HG03196 (cell line): ENCODE data around the gene NHSL1.
"Not testable (repeated sequence)": the region's sequence is repeated elsewhere in the genome, so short reads cannot be mapped to it uniquely, and the experiment has no call there.

Experiments used
- ATAC-seq: cut with Tn5 transposase; IDR thresholded peaks from one replicate; pipeline ENCODE4 v1.9.1; 2021; ENCODE audit not compliant: unreplicated experiment

The NHSL1 gene

DNA sequence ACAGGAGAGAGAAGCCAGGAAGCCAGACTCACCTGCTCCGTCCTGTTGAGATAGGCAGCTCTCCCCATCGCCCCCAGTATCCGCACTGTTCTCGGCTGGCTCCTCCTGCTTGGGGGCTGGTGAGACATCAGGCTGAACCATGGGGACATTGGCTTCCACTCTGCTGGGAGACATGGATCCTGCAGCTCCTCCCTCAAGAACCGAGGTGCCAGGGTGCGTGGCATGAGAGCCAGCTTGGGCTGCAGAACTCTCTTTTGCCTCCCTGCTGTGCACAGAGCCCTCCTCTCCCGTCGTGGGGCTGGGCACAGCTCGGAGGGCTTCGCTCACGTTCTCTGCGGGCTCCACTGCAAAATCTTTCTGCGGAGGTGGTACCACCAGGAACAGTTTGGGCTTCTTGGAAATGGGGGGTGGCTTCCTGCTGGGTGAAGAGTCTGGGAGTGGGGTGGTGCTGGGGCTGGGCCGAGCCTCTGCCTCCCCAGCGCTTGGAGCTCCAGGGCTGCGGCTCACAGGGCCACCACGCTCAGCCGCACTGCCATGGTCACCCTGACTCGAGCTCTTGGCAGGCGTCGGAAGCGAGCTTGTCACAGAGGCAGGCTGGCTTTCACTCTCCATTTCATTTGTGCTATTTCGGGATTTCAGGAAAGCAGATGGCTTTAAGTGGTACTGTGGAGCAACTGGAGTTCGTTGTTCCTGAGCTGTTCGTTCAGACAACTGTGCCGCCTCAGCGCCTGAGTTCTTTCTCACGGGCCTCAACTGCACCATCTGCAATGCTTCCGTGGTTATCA lies 68.7 kb downstream of the NHSL1 start:
- ATAC-seq = no peak

DNA sequence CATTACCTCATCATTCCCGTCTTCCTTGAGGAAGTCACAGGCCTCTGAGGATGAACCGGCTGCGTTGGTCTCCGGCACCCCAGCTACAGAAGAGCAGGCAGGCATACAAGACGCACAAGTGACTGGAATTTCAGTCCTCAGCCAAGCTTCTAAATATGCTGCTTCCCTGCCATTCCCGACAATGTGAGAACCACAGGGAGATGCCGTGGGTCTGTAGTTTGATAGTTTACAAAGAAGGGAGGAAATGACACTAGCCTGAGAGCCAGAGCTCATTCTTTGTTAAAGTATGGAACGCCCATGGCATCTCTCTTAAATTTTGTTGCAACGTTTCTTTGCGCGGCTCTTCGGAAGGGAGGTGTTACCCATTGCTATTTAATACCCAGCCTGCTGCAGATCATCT lies 69.5 kb downstream of the NHSL1 start:
- ATAC-seq = no peak

DNA sequence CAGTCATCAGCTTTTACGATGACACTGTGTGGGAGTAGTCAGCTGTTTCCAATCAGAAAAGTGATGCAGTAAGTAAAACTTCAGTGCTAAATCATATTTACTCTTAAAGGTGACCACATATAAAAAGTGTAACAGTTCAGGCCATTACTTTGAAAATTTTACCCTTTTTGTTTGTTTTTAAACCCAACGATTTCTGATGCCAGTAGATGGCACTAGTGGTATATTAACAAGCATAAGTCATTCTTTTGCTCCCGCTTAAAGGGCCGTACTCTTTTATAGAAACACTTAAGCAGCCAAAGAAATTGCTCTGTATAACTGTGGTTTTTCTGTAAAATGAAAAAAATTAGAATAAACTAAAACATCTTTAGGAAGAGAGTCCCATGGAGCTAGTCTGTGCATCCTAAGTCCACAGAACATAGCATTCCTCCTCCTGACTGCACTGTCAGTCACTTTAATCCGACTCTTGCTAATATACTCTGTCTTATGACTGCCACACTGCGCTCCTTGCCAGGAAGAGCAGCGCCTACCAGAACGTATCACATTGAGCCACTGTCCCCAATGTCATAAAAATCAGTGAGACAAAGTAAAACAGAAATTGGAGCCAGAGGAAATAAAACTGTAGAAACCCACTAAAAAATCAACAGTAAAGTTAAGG lies 70.2 kb downstream of the NHSL1 start:
- ATAC-seq = no peak

DNA sequence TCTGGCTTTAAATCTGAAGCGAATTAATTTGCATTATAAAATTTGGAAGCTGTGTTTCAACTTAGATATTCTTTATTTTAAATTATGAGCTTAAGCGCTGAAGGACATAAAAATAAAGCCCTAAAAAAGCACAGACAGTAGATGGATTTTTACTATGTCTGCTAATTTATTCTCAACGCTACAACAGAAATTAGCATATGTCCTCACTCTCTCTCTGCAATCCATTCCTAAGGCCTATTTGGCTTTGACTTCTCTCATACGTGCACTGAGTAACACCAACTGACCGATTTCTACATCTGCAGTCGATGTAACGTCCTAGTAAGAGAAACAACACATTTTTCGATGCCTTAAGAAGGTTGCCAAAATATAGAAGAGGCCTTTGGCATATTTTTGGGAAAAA lies 71.6 kb downstream of the NHSL1 start:
- no peak for ATAC-seq

DNA sequence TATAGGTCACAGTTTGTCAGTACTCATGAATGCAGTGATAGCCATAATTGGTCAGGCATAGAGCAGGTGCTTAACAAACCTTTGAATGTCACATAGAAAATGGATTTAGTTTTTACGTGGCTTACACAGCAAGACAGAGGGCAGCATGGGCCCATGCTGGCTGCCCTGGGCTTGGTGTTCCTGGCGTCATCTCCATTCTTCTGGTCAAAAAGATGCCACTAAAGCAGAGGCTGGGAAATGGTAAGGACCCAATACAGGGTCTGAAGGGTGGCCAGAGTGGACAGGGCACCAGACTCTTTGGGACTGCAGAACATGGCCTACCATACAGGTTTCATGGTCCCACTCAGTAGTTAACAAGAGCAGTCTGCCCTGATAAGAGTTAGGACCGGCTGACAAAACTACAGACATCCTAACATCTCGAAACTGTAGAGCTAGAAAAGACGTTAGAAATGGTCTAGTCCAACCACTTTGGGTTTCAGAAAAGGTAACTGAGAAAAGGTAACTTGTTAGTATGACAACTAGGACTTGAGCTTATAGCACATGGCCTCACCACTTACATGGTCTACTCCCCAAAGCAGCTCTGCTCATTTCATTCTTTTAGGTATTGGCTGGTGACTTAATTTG lies 72.7 kb downstream of the NHSL1 start:
- ATAC-seq = no peak

DNA sequence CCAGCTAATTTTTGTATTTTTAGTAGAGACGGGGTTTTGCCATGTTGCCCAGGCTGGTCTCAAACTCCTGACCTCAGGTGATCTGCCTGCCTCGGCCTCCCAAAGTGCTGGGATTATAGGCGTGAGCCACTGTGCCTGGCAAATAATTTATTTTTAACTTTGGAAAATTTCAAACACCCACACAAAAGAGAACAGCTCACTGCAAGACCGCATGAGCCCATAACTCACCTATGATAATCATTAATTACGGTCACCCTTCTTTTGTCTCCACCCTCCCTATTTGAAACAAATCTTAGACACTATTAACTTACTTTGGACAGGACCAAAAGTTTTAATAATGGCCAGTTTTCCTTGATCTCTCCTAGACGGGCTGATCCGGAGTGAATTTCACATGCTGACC lies 74.0 kb downstream of the NHSL1 start:
- ATAC-seq = not testable (repeated sequence)

DNA sequence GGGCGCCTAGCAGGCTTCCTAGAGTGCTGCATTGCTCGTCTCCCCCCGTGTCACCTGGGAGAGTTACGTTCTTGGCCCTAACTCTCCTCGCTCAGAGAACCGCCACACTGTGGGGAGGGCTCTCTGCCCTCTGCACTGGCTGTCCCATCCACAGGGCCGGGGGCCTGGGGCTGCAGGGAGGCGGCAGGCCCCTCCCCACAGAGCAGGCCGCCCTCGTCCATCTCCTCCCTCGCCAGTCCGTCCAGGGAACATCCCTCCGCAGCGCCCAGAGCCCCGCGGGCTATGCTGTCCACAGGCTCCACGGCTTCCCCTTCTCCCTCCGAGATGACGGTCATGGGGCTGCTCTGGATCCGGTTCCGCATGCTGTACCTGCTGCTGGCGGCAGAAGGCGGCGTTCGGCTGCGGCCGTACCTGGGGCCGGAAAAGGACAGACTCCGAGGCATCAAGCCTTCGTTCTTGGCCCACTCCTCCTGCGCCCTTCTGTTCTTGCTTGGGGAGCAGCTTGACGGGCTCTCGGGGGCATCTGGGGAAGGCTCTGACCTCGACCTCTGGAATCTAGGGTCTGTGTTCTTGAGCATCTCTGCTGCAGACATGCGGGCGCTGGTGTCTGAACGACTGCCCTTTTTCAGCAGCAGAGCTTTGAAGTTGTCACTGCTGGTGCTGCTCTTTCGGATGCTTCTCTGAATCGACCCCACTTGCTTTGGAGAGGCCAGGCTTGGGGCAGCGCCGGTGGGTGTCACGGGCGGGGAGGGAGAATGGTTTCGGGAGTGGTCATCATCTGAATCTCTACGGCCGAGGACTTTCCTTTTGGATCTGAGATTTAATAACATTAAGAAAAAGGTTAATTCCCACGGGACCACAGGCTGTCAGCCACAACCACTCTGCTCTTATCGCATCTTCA lies 75.0 kb downstream of the NHSL1 start:
- no peak for ATAC-seq

DNA sequence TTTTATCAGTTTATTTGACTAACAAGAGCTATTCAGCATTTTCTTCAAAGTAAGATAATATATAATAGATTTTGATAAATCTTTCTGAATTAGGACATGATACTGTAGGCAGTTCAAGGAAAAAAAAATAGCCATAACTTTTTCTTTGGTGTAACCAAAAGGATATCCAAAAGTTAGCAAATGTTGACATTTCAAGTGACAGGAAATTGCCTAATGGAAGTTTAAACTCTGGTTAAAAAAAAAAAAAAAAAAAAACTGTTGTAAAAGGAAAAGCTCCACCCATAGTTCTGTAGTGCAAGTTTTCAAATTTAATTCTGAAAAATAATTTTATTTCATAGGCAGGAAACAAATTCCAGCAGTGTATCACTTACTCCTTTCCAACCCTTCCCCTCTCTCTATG lies 76.4 kb downstream of the NHSL1 start:
- no peak for ATAC-seq

DNA sequence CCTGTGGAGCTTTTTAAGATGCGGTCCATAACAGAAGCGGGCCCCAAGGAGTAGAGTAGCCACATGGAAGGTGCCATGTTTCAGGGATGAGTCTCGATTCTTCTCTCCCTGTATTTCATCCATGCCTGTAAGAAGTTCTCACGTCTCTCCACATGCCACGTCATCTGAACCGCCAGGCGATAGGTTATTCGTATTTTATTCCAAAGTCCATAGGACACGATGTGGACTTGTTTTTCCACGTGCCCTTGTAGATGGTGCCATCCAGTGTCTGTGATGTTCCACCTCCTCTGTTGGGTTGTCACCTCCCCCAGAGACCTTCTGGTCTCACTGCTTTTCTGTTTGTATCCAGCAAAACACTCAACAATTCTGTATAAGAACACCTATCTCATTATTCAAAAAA lies 77.7 kb downstream of the NHSL1 start:
- no peak for ATAC-seq

DNA sequence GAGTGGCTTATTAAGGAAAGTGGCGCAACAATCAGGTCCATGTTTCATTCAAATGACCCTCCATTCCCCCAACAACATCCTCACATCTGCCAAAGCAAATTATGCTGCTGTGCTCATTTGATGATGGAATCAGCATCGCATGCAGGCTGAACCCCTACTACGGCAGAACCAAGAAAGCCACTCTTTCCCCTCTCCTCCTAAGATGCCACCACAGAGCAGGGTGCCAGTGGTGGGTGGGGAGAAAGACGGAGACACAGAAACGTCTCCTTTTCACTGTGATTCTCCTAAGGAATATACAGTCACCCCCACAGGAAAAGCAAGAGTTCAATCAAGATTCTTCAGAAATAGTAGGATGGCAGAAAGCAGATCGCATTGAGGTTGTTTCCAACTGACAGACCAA lies 78.2 kb downstream of the NHSL1 start:
- ATAC-seq = no peak

DNA sequence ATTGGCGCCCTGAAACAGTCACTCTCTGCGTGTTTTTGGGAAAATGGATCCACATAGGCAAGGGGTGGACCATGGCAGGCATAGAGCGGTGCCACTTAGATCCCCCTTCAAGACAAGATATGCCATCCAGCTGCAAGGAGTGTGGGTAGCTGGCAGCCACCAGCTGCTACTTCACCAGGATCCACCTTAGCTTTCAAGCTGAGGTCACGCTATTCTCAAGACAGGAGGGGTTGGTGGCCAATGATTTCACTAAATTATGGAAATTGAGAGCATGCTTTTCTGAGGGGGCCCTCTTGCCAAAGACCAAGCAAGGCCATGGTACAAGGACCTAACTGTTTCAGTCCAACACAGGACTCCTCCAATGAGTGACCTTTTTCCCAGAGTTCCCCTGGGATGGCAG lies 78.9 kb downstream of the NHSL1 start:
- ATAC-seq = no peak

DNA sequence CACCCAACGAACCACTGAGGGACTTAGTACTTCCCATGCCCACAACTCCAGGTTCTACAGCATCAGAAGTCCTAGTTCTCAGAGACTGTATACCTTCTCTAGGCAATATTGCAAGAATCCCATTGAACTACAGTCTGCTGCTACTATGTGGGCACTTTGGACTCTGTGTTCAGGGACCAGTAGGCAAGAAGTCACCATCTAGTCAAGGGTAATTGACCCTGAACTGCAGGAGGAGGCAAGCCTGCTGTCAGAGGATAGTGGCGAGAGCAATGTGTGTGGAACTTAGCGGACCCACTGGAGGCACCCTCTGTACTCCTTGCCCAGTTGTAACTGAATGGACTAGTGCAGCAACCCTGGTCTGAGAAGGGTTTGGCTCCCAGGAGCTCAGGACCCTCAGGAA lies 79.5 kb downstream of the NHSL1 start:
- no peak for ATAC-seq

DNA sequence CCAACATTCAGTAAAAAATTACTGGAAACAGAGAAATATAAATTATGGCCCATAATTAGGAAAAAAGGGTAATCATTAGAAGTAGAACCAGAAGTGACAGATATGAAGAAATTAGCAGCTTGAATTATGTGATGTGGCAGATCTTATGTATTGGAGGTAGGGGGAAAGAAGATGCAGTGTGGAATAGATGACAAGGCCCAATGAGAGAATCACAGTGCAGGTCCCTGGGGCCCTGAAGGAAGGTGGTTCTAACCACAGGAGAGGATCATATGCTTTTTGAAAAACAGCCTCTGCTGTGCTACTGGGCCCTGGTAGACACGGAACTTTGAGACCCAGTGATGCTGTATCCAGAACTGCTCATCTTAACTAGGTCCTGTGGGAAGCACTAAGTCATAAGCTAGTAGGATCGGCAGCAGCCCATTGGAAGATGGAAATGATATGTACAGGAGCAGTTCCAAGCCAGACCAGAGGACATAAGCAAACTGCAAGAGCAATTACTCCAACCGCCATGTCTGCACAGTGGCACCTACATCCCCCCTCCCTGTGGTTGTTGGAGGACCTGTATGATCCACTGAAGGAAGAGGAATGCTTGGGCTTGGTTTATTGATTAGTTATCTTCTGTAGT lies 81.1 kb downstream of the NHSL1 start:
- no peak for ATAC-seq

DNA sequence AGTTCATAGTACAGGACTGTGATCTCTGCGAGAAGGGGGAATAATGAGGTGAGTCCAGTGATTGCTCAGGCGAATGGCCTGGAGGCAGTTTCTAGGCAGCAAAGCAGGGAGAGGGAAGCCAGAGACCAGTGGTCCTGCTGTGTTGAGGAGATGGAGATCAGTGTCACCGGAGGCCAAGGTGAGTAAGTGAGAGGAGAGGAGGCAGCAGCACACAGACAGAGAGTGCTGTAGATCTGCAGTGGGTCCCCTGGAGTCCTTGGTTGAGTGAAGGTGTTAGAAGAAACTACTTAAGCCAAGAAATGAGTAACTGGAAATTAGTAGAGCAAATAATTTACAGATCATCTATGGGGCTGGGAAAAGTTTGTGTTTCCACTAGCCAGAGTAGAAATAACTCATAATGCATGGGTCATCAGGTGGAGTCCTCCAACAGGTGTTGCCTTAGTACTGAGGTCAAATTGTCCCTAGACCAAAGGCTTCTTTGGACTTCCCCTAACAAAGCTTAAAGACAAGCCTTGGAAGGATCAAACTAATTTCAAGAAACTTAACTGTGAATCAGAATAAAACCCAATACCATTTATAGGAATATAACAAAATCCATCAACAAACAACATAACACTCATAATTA lies 81.7 kb downstream of the NHSL1 start:
- ATAC-seq = no peak

DNA sequence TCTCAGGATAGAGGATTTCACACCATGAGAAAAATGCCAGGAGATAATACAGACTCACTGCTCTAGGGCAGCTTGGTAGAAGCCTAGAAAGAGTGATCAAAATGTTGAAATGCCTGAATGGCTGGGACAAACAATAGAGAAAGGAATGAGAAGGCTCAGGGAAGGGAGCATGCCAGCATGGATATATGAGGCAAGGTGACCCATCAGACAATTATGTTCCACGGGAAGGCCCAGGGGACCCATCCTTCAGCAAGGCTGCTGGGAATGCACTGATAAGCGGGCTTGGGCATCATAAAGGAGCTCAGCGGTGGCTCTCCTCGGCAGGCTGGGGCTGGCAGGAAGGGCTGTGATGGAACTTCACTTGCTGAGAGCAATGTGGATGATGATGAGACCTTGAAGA lies 83.1 kb downstream of the NHSL1 start:
- ATAC-seq = no peak

DNA sequence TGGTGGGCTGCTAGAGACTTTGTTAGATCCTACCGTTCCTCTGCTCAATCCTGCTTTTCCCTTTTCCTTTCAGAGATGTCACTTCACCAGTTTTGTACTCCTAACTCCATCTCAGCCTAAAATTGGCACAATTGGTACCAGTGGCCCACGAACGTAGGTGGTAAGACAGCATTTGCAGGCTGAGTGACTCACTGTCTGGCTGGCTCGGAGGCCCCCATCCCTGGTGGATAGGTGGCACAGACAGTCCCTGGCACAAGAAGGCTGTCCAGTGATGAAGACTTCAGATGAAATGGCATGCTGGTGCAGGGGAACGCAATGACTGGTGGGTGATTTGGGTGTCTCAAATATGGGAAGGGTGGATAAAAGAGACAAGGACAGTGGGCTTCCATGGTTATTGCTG lies 84.2 kb downstream of the NHSL1 start:
- no peak for ATAC-seq

DNA sequence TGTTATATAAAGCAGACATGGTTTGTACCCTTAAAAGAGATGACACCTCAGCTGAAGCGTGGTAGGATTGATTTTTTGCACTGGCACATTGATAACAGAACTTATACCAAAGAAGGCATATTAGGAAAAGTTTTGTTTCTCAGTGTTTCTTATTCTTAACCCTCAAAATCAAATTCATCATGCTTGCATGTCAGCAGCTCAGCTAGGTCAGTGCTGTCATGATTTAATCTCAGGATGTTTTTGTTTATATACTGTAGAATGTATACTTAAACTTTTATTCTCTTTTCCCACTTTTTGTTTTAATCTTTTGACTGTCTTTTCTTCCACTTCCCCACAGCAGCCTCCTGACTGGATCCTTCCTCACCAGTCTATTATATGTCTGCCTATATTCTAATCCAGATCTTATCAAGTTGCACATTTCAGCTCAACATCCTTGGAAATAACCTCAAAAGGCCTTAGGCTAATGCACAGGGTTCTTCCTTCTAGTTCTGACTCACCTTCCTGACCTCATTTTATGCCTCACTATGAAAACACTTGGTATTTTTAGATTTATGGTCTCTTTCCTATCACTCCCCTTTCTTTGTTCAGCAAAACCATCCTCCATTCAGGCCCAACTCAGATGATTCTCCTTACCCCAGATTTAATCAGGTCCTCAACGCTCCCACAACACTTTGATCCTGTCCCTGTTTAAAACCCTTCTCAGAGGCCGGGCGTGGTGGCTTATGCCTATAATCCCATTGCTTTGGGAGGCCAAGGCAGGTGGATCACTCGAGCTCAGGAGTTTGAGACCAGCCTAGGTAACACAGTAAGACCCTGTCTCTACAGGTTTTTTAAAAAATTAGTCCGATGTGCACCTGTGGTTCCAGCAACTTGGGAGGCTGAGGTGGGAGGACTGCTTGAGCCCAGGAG lies 88.1 kb downstream of the NHSL1 start:
- ATAC-seq = no peak

DNA sequence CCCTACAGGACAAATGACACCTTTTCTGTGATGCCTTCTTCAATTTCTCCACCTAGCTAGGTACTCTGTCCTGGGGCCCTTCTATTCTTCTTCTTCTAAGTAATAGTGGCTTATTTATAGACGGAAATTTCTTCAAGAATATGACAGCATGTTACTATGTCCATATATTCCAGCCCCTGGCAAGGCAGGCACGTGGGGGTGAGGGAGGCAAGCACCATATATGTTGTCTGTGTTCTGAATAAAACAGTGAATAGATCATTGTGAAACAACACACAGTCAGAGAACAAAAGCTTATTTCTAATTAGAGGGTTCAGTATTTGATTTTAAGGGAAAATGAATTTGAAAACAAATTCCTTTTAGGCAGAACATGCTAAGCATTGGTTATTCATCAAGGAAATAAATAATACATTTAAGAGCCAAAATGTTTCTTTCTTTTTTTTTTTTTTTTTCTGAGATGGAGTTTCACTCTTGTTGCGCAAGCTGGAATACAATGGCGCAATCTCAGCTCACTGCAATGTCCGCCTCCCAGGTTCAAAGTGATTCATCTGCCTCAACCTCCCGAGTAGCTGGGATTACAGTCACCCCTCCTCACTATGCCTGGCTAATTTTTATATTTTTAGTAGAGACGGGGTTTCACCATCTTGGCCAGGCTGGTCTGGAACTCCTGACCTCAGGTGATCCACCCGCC lies 89.1 kb downstream of the NHSL1 start:
- no peak for ATAC-seq

DNA sequence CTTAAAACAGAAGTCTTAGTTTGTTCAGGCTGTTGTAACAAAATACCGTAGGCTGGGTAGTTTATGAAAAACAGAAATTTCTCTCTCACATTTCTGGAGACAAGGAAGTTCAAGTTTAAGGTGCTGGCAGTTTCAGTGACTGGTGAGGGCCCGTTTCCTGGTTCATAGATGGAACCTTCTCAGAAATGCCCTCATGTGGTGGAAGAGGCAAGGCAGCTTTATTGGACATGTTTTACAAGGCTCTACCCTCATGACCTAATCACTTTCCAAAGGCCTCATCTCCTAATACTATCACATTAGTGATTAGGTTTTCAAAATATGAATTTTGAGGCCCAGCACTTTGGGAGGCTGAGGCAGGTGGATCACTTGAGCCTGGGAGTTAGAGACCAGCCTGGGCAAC lies 92.9 kb downstream of the NHSL1 start:
- ATAC-seq = no peak
